T-helper 1 cell treated with Interleukin-12 subunit alpha and Interleukin-12 subunit beta and Interleukin-4 antibody, amounts not matched to agents 30 ng/mL and 1 ng/mL, for 36 hours (primary cell): ENCODE data around the gene DGKB. TPM values are rescaled to one million over a fixed set of nuclear protein-coding genes. Genes with fewer than 3 reads are reported as not detected.

Experiments
- intact Hi-C: fragments of 100-400 bp; cut with micrococcal nuclease; formaldehyde crosslinking; loops from one replicate; pipeline ENCODE4 v1.15.1; 2024
- total RNA-seq: library from RNA; stranded (reverse); gene quantifications from 2 replicates; pipeline ENCODE4 v1.2.3, GENCODE V29; 2022

DGKB gene
- total RNA-seq, 1 donor from 2014 or later, result not detected

GRCh38 chr7:14861456-14861855, 41.1 kb downstream of the DGKB start:
- intact Hi-C loops, result no loop called here

GRCh38 chr7:14859267-14859666, 43.3 kb downstream of the DGKB start:
- intact Hi-C loops, result no loop called here

GRCh38 chr7:14858866-14859265, 43.7 kb downstream of the DGKB start:
- intact Hi-C loops, result no loop called here

GRCh38 chr7:14858410-14858809, 44.1 kb downstream of the DGKB start:
- intact Hi-C loops, result no loop called here

GRCh38 chr7:14855033-14855794, 47.3 kb downstream of the DGKB start:
- intact Hi-C loops, result no loop called here

- intact Hi-C loops, result no loop called here
Measured at GRCh38 chr7:14854471-14854870, 48.1 kb downstream of the DGKB start.

GRCh38 chr7:14851610-14852009, 50.9 kb downstream of the DGKB start:
- intact Hi-C loops, result no loop called here

GRCh38 chr7:14850039-14850438, 52.5 kb downstream of the DGKB start:
- intact Hi-C loops, result no loop called here

- intact Hi-C loops, result no loop called here
Measured at GRCh38 chr7:14846405-14846804, 56.1 kb downstream of the DGKB start.

GRCh38 chr7:14843755-14844154, 58.8 kb downstream of the DGKB start:
- intact Hi-C loops, result no loop called here

- intact Hi-C loops, result no loop called here
Measured at GRCh38 chr7:14842523-14842922, 60.0 kb downstream of the DGKB start.

- intact Hi-C loops, result no loop called here
Measured at GRCh38 chr7:14841869-14842268, 60.7 kb downstream of the DGKB start.

- intact Hi-C loops, result no loop called here
Measured at GRCh38 chr7:14841086-14841485, 61.5 kb downstream of the DGKB start.

GRCh38 chr7:14839307-14839706, 63.2 kb downstream of the DGKB start:
- intact Hi-C loops, result no loop called here

GRCh38 chr7:14837216-14837615, 65.3 kb downstream of the DGKB start:
- intact Hi-C loops, result no loop called here

GRCh38 chr7:14836571-14837189, 65.9 kb downstream of the DGKB start:
- intact Hi-C loops, result no loop called here

- intact Hi-C loops, result no loop called here
Measured at GRCh38 chr7:14836006-14836405, 66.5 kb downstream of the DGKB start.

- intact Hi-C loops, result no loop called here
Measured at GRCh38 chr7:14835384-14835783, 67.2 kb downstream of the DGKB start.

GRCh38 chr7:14834883-14835282, 67.7 kb downstream of the DGKB start:
- intact Hi-C loops, result no loop called here

- intact Hi-C loops, result no loop called here
Measured at GRCh38 chr7:14834456-14834855, 68.1 kb downstream of the DGKB start.

- intact Hi-C loops, result no loop called here
Measured at GRCh38 chr7:14833707-14834106, 68.8 kb downstream of the DGKB start.

GRCh38 chr7:14828053-14828452, 74.5 kb downstream of the DGKB start:
- intact Hi-C loops, result no loop called here

- intact Hi-C loops, result no loop called here
Measured at GRCh38 chr7:14826426-14826825, 76.1 kb downstream of the DGKB start.
